ENCODE results near the gene FNIP2. TPM values are rescaled to one million over a fixed set of nuclear protein-coding genes. Genes with fewer than 3 reads are reported as not detected.

FNIP2 gene
- total and polyA plus RNA-seq, 9 of the 15 experiments (the other 6 are each of a cell fraction or from before 2014, with no cell fraction given) = 1.7 to 15.5 (median 8.3) TPM

DNA sequence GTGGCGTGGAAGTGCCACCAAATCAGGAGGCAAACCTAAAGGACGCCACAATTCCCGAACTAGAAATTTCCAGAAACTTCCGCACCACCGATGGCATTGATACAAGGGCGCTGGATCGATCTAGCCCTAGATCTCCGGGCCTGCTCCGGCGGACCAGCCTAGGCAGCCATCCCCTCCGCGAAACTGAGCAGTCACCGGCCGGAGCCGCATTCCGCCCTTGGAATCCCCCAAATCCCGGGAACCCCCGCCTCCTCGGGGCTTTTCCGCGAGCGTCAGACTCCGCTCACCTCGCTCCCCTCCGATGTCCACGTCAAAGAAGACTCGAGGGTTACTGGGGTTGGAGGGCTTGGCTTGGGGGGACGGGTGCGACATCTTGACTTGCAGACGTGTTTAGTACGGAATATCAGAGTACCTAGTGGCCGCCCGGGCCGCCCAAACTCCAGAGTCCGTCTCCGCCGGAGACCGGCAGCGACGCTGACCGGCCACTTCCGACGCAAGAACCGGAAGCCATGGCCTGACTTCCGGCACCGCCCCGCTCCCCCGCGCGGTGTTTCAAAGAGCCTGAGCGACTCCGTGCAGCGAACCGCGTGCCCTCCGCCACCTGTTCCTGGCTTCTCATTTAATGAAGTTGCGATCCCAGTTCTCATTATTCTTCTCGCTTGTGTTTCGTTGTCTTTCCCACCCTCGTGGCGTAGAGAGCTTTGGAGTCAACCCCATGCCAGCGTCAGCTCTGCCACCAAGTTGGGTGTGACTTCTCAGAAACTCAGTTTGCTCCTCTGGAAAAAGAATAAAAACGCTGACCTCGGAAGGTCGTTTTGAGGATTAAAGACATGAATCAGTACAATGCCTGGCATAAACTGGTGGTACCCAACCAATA is 45.7 kb upstream of the FNIP2 start, which contains the start of gene PPID (continued):
- TF ChIP-seq, protein P1, sequence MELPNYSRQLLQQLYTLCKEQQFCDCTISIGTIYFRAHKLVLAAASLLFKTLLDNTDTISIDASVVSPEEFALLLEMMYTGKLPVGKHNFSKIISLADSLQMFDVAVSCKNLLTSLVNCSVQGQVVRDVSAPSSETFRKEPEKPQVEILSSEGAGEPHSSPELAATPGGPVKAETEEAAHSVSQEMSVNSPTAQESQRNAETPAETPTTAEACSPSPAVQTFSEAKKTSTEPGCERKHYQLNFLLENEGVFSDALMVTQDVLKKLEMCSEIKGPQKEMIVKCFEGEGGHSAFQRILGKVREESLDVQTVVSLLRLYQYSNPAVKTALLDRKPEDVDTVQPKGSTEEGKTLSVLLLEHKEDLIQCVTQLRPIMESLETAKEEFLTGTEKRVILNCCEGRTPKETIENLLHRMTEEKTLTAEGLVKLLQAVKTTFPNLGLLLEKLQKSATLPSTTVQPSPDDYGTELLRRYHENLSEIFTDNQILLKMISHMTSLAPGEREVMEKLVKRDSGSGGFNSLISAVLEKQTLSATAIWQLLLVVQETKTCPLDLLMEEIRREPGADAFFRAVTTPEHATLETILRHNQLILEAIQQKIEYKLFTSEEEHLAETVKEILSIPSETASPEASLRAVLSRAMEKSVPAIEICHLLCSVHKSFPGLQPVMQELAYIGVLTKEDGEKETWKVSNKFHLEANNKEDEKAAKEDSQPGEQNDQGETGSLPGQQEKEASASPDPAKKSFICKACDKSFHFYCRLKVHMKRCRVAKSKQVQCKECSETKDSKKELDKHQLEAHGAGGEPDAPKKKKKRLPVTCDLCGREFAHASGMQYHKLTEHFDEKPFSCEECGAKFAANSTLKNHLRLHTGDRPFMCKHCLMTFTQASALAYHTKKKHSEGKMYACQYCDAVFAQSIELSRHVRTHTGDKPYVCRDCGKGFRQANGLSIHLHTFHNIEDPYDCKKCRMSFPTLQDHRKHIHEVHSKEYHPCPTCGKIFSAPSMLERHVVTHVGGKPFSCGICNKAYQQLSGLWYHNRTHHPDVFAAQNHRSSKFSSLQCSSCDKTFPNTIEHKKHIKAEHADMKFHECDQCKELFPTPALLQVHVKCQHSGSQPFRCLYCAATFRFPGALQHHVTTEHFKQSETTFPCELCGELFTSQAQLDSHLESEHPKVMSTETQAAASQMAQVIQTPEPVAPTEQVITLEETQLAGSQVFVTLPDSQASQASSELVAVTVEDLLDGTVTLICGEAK (IDR thresholded peaks at IDR 0.05) = peak; percentile 97
- TF ChIP-seq, protein P1 (CRISPR knock-in tag; IDR thresholded peaks at IDR 0.05) = no peak
- TF ChIP-seq, protein P2, sequence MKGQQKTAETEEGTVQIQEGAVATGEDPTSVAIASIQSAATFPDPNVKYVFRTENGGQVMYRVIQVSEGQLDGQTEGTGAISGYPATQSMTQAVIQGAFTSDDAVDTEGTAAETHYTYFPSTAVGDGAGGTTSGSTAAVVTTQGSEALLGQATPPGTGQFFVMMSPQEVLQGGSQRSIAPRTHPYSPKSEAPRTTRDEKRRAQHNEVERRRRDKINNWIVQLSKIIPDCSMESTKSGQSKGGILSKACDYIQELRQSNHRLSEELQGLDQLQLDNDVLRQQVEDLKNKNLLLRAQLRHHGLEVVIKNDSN (CRISPR knock-in tag; IDR thresholded peaks at IDR 0.05) = no peak
- TF ChIP-seq, protein P3, sequence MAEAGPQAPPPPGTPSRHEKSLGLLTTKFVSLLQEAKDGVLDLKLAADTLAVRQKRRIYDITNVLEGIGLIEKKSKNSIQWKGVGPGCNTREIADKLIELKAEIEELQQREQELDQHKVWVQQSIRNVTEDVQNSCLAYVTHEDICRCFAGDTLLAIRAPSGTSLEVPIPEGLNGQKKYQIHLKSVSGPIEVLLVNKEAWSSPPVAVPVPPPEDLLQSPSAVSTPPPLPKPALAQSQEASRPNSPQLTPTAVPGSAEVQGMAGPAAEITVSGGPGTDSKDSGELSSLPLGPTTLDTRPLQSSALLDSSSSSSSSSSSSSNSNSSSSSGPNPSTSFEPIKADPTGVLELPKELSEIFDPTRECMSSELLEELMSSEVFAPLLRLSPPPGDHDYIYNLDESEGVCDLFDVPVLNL (CRISPR knock-in tag; IDR thresholded peaks at IDR 0.05; ENCODE audit: low read depth) = peak; percentile 94
- TF ChIP-seq EP300 (IDR thresholded peaks at IDR 0.05; ENCODE audit: low read length) (no peak), POLR2B (IDR thresholded peaks at IDR 0.05; ENCODE audit: low read depth, partially characterized antibody) (peak; percentile 76), ZNF445 (CRISPR knock-in tag; IDR thresholded peaks at IDR 0.05; ENCODE audit: low read depth) (no peak), ZNF431 (CRISPR knock-in tag; IDR thresholded peaks at IDR 0.05) (peak; percentile 85), BRF1 (IDR thresholded peaks at IDR 0.05; ENCODE audit: borderline replicate concordance, extremely low read depth, insufficient read length) (no peak)
- TF ChIP-seq, protein P4, sequence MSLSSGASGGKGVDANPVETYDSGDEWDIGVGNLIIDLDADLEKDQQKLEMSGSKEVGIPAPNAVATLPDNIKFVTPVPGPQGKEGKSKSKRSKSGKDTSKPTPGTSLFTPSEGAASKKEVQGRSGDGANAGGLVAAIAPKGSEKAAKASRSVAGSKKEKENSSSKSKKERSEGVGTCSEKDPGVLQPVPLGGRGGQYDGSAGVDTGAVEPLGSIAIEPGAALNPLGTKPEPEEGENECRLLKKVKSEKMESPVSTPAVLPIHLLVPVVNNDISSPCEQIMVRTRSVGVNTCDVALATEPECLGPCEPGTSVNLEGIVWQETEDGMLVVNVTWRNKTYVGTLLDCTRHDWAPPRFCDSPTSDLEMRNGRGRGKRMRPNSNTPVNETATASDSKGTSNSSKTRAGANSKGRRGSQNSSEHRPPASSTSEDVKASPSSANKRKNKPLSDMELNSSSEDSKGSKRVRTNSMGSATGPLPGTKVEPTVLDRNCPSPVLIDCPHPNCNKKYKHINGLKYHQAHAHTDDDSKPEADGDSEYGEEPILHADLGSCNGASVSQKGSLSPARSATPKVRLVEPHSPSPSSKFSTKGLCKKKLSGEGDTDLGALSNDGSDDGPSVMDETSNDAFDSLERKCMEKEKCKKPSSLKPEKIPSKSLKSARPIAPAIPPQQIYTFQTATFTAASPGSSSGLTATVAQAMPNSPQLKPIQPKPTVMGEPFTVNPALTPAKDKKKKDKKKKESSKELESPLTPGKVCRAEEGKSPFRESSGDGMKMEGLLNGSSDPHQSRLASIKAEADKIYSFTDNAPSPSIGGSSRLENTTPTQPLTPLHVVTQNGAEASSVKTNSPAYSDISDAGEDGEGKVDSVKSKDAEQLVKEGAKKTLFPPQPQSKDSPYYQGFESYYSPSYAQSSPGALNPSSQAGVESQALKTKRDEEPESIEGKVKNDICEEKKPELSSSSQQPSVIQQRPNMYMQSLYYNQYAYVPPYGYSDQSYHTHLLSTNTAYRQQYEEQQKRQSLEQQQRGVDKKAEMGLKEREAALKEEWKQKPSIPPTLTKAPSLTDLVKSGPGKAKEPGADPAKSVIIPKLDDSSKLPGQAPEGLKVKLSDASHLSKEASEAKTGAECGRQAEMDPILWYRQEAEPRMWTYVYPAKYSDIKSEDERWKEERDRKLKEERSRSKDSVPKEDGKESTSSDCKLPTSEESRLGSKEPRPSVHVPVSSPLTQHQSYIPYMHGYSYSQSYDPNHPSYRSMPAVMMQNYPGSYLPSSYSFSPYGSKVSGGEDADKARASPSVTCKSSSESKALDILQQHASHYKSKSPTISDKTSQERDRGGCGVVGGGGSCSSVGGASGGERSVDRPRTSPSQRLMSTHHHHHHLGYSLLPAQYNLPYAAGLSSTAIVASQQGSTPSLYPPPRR (CRISPR knock-in tag; IDR thresholded peaks at IDR 0.05; ENCODE audit: borderline replicate concordance) = no peak

Measured in K562 (cell line).